ENCODE results near the gene BNC2. TPM values are rescaled to one million over a fixed set of nuclear protein-coding genes. Genes with fewer than 3 reads are reported as not detected.

The BNC2 gene
- total RNA-seq, 1 donor from 2014 or later: not detected

DNA sequence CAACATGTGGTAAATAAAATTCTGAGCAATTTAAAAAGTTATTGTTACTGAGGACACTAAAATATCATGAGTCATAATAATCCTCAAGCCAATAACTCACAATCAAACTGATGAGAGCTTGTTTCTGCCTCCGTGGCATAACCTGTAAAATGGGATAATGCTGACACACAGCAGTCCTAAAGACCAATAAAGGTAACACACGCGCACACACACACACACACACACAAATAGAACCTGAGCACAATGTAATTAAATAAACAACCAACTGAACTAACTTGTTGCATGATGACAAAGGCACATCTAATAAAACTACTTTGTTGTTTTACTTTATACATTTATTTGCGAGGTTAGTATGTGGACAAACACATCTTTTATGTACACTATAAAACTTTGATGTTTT lies 358.2 kb downstream of the BNC2 start:
- Mint-ChIP-seq H3K27me3 (ENCODE audit: low read depth) (no peaks in the 10 kb centered on the region), H3K36me3 (ENCODE audit: low read depth) (no peaks in the 10 kb centered on the region), H3K9me3 (peaks cover 5% of the 10 kb centered on the region), H3K27ac (no peak overlapping the region), H3K4me3 (ENCODE audit: low read depth) (no peak overlapping the region), H3K4me1 (ENCODE audit: low read depth) (no peaks in the 10 kb centered on the region)
- no peak for DNase-seq (ENCODE audit: low spot score)
- intact Hi-C loops (cut with micrococcal nuclease): no loop called here

DNA sequence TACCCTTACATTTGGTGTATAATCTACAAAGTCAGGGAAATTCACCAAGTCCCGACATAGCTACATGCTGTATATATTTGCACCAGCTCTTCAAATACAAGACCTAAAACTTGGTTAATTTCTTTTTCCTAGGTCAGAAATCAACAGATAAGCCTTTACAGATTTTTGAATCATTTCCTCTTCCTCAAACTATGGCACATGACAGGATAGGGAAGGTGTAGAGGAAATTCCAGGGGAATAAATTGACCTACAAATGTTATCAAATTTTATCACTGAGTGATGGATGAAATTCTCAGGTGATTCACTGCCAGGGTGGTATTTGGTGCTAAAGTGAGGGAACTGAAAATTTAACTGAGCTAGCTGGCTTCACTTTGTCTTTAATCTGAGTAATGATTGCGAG lies 360.0 kb downstream of the BNC2 start:
- Mint-ChIP-seq H3K27me3 (ENCODE audit: low read depth) (no peaks in the 10 kb centered on the region), H3K4me3 (ENCODE audit: low read depth) (no peak overlapping the region), H3K36me3 (ENCODE audit: low read depth) (no peaks in the 10 kb centered on the region), H3K27ac (no peak overlapping the region), H3K4me1 (ENCODE audit: low read depth) (no peaks in the 10 kb centered on the region), H3K9me3 (peaks cover 5% of the 10 kb centered on the region)
- intact Hi-C loops (cut with micrococcal nuclease): no loop called here
- DNase-seq (ENCODE audit: low spot score): no peak

- DNase-seq (ENCODE audit: low spot score): no peak
- intact Hi-C loops (cut with micrococcal nuclease): no loop called here
- Mint-ChIP-seq H3K27ac (no peak overlapping the region), H3K4me1 (ENCODE audit: low read depth) (no peaks in the 10 kb centered on the region), H3K27me3 (ENCODE audit: low read depth) (no peaks in the 10 kb centered on the region), H3K9me3 (peaks cover 5% of the 10 kb centered on the region), H3K4me3 (ENCODE audit: low read depth) (no peak overlapping the region), H3K36me3 (ENCODE audit: low read depth) (no peaks in the 10 kb centered on the region)
Measured at GRCh38 chr9:16509997-16510396, 360.5 kb downstream of the BNC2 start.

GRCh38 chr9:16505199-16505598 lies 365.3 kb downstream of the BNC2 start:
- Mint-ChIP-seq H3K27me3 (ENCODE audit: low read depth) (no peaks in the 10 kb centered on the region), H3K4me1 (ENCODE audit: low read depth) (no peaks in the 10 kb centered on the region), H3K27ac (no peak overlapping the region), H3K9me3 (peaks cover 12% of the 10 kb centered on the region), H3K36me3 (ENCODE audit: low read depth) (no peaks in the 10 kb centered on the region), H3K4me3 (ENCODE audit: low read depth) (no peak overlapping the region)
- intact Hi-C loops (cut with micrococcal nuclease): no loop called here
- no peak for DNase-seq (ENCODE audit: low spot score)

DNA sequence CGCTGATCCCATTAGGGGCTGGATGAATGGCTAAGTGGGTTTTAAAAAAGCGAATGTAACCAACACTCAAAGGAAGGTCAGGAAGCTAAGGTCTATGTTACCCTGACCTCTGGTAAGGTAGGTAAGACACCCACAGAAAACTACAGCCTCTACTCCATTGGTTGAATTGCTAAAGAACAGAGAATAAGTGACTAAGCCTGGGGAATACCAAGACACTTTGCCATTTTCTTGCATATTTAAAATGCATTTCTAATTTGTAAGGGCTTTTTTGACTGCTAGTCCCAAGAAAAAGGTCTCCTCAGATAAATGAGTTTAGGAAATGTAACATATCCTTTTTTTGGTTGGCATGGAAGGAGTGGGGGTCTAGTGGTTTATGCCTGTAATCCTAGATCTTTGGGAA lies 368.7 kb downstream of the BNC2 start:
- Mint-ChIP-seq H3K27ac (no peak overlapping the region), H3K4me1 (ENCODE audit: low read depth) (no peaks in the 10 kb centered on the region), H3K4me3 (ENCODE audit: low read depth) (no peak overlapping the region), H3K9me3 (peaks cover 7% of the 10 kb centered on the region), H3K27me3 (ENCODE audit: low read depth) (no peaks in the 10 kb centered on the region), H3K36me3 (ENCODE audit: low read depth) (no peaks in the 10 kb centered on the region)
- intact Hi-C loops (cut with micrococcal nuclease): no loop called here
- no peak for DNase-seq (ENCODE audit: low spot score)

DNA sequence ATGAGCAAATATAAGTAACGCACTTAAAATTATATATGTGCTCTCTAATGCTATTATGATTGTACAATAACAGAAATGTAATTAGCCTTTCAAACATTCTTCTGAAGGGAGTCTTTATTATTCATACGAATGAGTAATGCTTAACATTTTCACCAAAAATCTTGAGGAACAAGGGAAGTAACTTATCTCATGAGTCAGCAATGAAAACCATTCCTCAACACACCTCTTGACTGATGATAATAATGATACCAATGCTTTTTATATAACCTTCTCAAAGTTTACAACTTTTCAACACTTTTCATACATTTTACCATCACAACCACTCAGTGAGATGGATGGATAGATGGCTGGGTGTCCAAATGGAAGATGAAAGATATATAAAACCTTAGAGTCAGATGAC lies 369.3 kb downstream of the BNC2 start:
- Mint-ChIP-seq H3K9me3 (peaks cover 7% of the 10 kb centered on the region), H3K4me1 (ENCODE audit: low read depth) (no peaks in the 10 kb centered on the region), H3K36me3 (ENCODE audit: low read depth) (no peaks in the 10 kb centered on the region), H3K4me3 (ENCODE audit: low read depth) (no peak overlapping the region), H3K27me3 (ENCODE audit: low read depth) (no peaks in the 10 kb centered on the region), H3K27ac (no peak overlapping the region)
- no peak for DNase-seq (ENCODE audit: low spot score)
- intact Hi-C loops (cut with micrococcal nuclease): no loop called here

DNA sequence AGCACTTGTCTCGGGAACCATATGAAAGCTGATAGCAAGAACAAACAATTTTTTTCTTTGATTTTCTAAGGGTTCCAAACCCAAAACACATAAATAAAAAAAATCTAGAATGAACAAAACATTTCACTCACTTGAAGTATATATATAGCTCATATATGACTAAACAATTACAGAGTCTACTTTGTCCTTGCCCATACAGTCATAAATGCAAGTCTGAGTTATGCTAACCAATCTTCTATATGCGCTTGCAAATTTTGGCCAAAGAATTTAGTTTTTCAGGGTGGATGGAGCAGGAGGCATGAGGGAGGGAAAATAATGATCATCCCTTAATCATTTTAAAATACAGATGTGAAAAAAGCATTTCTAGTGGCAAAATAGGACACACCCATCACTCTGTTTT lies 370.1 kb downstream of the BNC2 start:
- DNase-seq (ENCODE audit: low spot score): no peak
- Mint-ChIP-seq H3K4me3 (ENCODE audit: low read depth) (no peak overlapping the region), H3K36me3 (ENCODE audit: low read depth) (no peaks in the 10 kb centered on the region), H3K27ac (no peak overlapping the region), H3K27me3 (ENCODE audit: low read depth) (no peaks in the 10 kb centered on the region), H3K9me3 (peaks cover 7% of the 10 kb centered on the region), H3K4me1 (ENCODE audit: low read depth) (no peaks in the 10 kb centered on the region)
- intact Hi-C loops (cut with micrococcal nuclease): no loop called here

DNA sequence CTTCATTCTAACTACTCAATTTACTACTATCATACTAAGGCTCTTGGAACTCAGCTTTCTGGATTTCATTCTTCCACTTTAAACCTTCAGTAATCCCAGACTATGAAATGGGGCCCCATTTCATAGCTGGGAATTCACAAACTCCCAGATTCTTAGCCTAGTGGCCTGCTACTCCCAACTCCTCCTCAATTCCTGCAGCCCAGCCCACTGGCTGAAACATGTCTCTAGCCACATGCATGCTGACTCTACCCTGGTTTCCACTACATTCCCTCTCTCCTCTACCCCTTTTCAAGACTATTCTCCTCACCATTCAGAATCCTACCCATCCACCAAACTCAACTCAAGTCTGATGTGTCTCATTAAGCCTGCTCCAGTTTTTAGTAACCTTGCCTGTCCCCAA lies 370.6 kb downstream of the BNC2 start:
- DNase-seq (ENCODE audit: low spot score): no peak
- no peak overlapping the region for H3K4me3 Mint-ChIP-seq (ENCODE audit: low read depth)

GRCh38 chr9:16496908-16497307 lies 373.6 kb downstream of the BNC2 start:
- intact Hi-C loops (cut with micrococcal nuclease): no loop called here
- no peak for DNase-seq (ENCODE audit: low spot score)
- H3K9me3 Mint-ChIP-seq: peaks cover 6% of the 10 kb centered on the region

More for the DNA sequence above, 370.6 kb downstream of the BNC2 start:
- H3K27ac Mint-ChIP-seq: no peak overlapping the region
- no peaks in the 10 kb centered on the region for H3K27me3 Mint-ChIP-seq (ENCODE audit: low read depth)
- peaks cover 7% of the 10 kb centered on the region for H3K9me3 Mint-ChIP-seq
- H3K36me3 Mint-ChIP-seq (ENCODE audit: low read depth): no peaks in the 10 kb centered on the region
- intact Hi-C loops (cut with micrococcal nuclease): no loop called here
- H3K4me1 Mint-ChIP-seq (ENCODE audit: low read depth): no peaks in the 10 kb centered on the region

GRCh38 chr9:16487915-16488314 lies 382.6 kb downstream of the BNC2 start:
- H3K27ac Mint-ChIP-seq: no peak overlapping the region
- H3K4me1 Mint-ChIP-seq (ENCODE audit: low read depth): no peaks in the 10 kb centered on the region
- intact Hi-C loops (cut with micrococcal nuclease): no loop called here
- no peak overlapping the region for H3K4me3 Mint-ChIP-seq (ENCODE audit: low read depth)
- no peak for DNase-seq (ENCODE audit: low spot score)
- no peaks in the 10 kb centered on the region for H3K27me3 Mint-ChIP-seq (ENCODE audit: low read depth)
- no peaks in the 10 kb centered on the region for H3K9me3 Mint-ChIP-seq
- no peaks in the 10 kb centered on the region for H3K36me3 Mint-ChIP-seq (ENCODE audit: low read depth)

More at GRCh38 chr9:16496908-16497307, 373.6 kb downstream of the BNC2 start:
- Mint-ChIP-seq H3K27me3 (ENCODE audit: low read depth) (no peaks in the 10 kb centered on the region), H3K27ac (no peak overlapping the region), H3K4me1 (ENCODE audit: low read depth) (no peaks in the 10 kb centered on the region), H3K4me3 (ENCODE audit: low read depth) (no peak overlapping the region), H3K36me3 (ENCODE audit: low read depth) (no peaks in the 10 kb centered on the region)

GRCh38 chr9:16485575-16486321 lies 384.7 kb downstream of the BNC2 start:
- Mint-ChIP-seq H3K27me3 (ENCODE audit: low read depth) (no peaks in the 10 kb centered on the region), H3K27ac (no peak overlapping the region), H3K4me1 (ENCODE audit: low read depth) (no peaks in the 10 kb centered on the region), H3K9me3 (no peaks in the 10 kb centered on the region), H3K4me3 (ENCODE audit: low read depth) (no peak overlapping the region), H3K36me3 (ENCODE audit: low read depth) (no peaks in the 10 kb centered on the region)
- intact Hi-C loops (cut with micrococcal nuclease): no loop called here
- no peak for DNase-seq (ENCODE audit: low spot score)

DNA sequence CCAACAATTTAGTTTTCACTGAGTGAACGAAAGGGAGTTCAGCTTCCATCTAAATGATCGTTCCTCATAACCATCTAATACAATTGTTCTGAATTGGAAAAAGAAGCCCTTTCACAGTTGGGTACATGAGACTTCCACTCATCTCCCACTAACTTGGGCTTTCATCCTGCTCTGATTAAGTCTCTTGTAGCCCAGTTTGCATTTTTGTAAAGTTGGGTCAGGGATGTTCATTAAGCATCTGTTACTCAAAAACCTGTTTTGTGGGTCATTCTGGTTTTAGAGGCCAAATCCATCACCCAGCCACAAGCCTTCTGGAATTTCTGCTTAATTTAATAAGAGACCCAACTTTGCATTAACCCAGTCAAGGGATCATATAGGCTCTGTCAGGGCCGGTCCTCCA lies 385.3 kb downstream of the BNC2 start:
- Mint-ChIP-seq H3K9me3 (no peaks in the 10 kb centered on the region), H3K27me3 (ENCODE audit: low read depth) (no peaks in the 10 kb centered on the region), H3K36me3 (ENCODE audit: low read depth) (no peaks in the 10 kb centered on the region), H3K27ac (no peak overlapping the region), H3K4me1 (ENCODE audit: low read depth) (no peaks in the 10 kb centered on the region), H3K4me3 (ENCODE audit: low read depth) (no peak overlapping the region)
- no peak for DNase-seq (ENCODE audit: low spot score)
- intact Hi-C loops (cut with micrococcal nuclease): no loop called here

DNA sequence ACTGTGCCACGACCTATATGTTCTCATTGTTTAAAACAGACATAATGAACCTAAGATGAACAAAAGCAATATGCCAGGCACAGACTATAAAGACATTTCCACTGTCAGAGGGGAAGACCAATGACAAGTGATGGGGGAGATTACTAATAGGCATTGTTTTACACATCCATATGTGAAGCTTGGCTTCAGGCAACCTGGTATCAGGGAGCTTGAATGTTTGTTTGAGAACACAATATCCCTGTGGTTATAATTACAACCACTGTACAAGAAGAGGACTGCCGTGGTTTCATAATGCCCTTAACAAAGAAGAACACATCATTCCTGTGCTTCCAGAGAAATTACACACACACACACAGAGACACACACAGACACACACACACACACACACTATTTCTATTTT lies 385.7 kb downstream of the BNC2 start:
- no peaks in the 10 kb centered on the region for H3K9me3 Mint-ChIP-seq
- no peak overlapping the region for H3K27ac Mint-ChIP-seq
- no peaks in the 10 kb centered on the region for H3K27me3 Mint-ChIP-seq (ENCODE audit: low read depth)
- no peaks in the 10 kb centered on the region for H3K36me3 Mint-ChIP-seq (ENCODE audit: low read depth)
- no peaks in the 10 kb centered on the region for H3K4me1 Mint-ChIP-seq (ENCODE audit: low read depth)
- no peak overlapping the region for H3K4me3 Mint-ChIP-seq (ENCODE audit: low read depth)
- intact Hi-C loops (cut with micrococcal nuclease): no loop called here
- DNase-seq (ENCODE audit: low spot score): no peak

- no peak for DNase-seq (ENCODE audit: low spot score)
- Mint-ChIP-seq H3K9me3 (no peaks in the 10 kb centered on the region), H3K4me1 (ENCODE audit: low read depth) (no peaks in the 10 kb centered on the region), H3K27ac (no peak overlapping the region), H3K27me3 (ENCODE audit: low read depth) (no peaks in the 10 kb centered on the region), H3K36me3 (ENCODE audit: low read depth) (no peaks in the 10 kb centered on the region), H3K4me3 (ENCODE audit: low read depth) (no peak overlapping the region)
- intact Hi-C loops (cut with micrococcal nuclease): no loop called here
Measured at GRCh38 chr9:16484180-16484579, 386.3 kb downstream of the BNC2 start.
